Liver (tissue), 9 donors: ENCODE measurements around the gene NFIB. TPM values are rescaled to one million over a fixed set of nuclear protein-coding genes. Genes with fewer than 3 reads are reported as not detected.

Experiments
- DNase-seq: peaks from one replicate; pipeline ENCODE4 v3.0.0-alpha.2; 2017; ENCODE audit warnings: low spot score
- H3K27ac ChIP-seq, 2 donors: one replicate each; pipeline ENCODE4 v1.7.0; 2013; ENCODE audit warnings: inconsistent platforms in 2 of 2, low read length in 2 of 2, control low read depth in 1 of 2, low read depth in 1 of 2, mild to moderate bottlenecking in 1 of 2
- H3K27me3 ChIP-seq, 4 donors: one replicate each; pipeline versions ENCODE4 v1.6.1 to v1.7.0; 2013; ENCODE audit warnings: low read length in 3 of 4, inconsistent platforms in 1 of 4, mild to moderate bottlenecking in 1 of 4, moderate library complexity in 1 of 4; ENCODE audit not compliant: control insufficient read depth in 4 of 4, insufficient read depth in 4 of 4
- H3K36me3 ChIP-seq, 4 donors: one replicate each; pipeline versions ENCODE4 v1.6.1 to v1.7.0; 2013; ENCODE audit warnings: low read length in 3 of 4, mild to moderate bottlenecking in 3 of 4, low read depth in 1 of 4, moderate library complexity in 1 of 4; ENCODE audit not compliant: control insufficient read depth in 4 of 4, insufficient read depth in 3 of 4
- H3K4me1 ChIP-seq, 4 donors: one replicate each; pipeline versions ENCODE4 v1.6.1 to v1.7.0; 2013; ENCODE audit warnings: low read length in 3 of 4, mild to moderate bottlenecking in 3 of 4, moderate library complexity in 1 of 4; ENCODE audit not compliant: control insufficient read depth in 4 of 4, insufficient read depth in 4 of 4
- H3K4me3 ChIP-seq, 3 donors: one replicate each; pipeline versions ENCODE4 v1.6.1 to v1.7.0; 2013; ENCODE audit warnings: low read length in 3 of 3, control low read depth in 1 of 3, low read depth in 1 of 3, mild to moderate bottlenecking in 1 of 3
- H3K9ac ChIP-seq, 2 donors: one replicate each; pipeline ENCODE4 v1.7.0; 2013; ENCODE audit warnings: low read length in 2 of 2, mild to moderate bottlenecking in 2 of 2, moderate library complexity in 2 of 2, control low read depth in 1 of 2, low read depth in 1 of 2
- H3K9me3 ChIP-seq, 4 donors: one replicate each; pipeline versions ENCODE4 v1.6.1 to v1.7.0; 2013; ENCODE audit warnings: low read length in 3 of 4; ENCODE audit not compliant: control insufficient read depth in 4 of 4
- FOXA1 ChIP-seq: IDR thresholded peaks from 2 replicates; pipeline ENCODE4 v1.6.1; 2016; ENCODE audit warnings: antibody characterized with exemption
- FOXA2 ChIP-seq: IDR thresholded peaks from 2 replicates; pipeline ENCODE4 v1.6.1; 2016; ENCODE audit warnings: antibody characterized with exemption
- GABPA ChIP-seq, 2 donors: IDR thresholded peaks in 1 of 2; conservative IDR thresholded peaks in 1 of 2; 2 replicates each; pipeline ENCODE4 v1.6.1; 2016; ENCODE audit warnings: antibody characterized with exemption in 2 of 2, mild to moderate bottlenecking in 1 of 2, moderate library complexity in 1 of 2
- HNF4A ChIP-seq, 2 donors: conservative IDR thresholded peaks; 2 replicates each; pipeline ENCODE4 v1.6.1; 2016; ENCODE audit warnings: antibody characterized with exemption in 2 of 2, mild to moderate bottlenecking in 2 of 2
- HNF4G ChIP-seq: IDR thresholded peaks from 2 replicates; pipeline ENCODE4 v1.6.1; 2016; ENCODE audit warnings: antibody characterized with exemption
- MAX ChIP-seq: IDR thresholded peaks from 2 replicates; pipeline ENCODE4 v1.6.1; 2016; ENCODE audit warnings: antibody characterized with exemption
- NR2F2 ChIP-seq: IDR thresholded peaks from 2 replicates; pipeline ENCODE4 v1.6.1; 2016; ENCODE audit warnings: antibody characterized with exemption
- RAD21 ChIP-seq, 2 donors: IDR thresholded peaks; 2 replicates each; pipeline ENCODE4 v1.6.1; 2016; ENCODE audit warnings: antibody characterized with exemption in 2 of 2, mild to moderate bottlenecking in 2 of 2
- REST ChIP-seq: IDR thresholded peaks from 2 replicates; pipeline ENCODE4 v1.6.1; 2016; ENCODE audit warnings: antibody characterized with exemption, mild to moderate bottlenecking
- RXRA ChIP-seq, 2 donors: IDR thresholded peaks; 2 replicates each; pipeline ENCODE4 v1.6.1; 2017 to 2018; ENCODE audit warnings: antibody characterized with exemption in 2 of 2, mild to moderate bottlenecking in 1 of 2
- SP1 ChIP-seq: IDR thresholded peaks from 2 replicates; pipeline ENCODE4 v1.6.1; 2018; ENCODE audit warnings: antibody characterized with exemption, mild to moderate bottlenecking
- TAF1 ChIP-seq: conservative IDR thresholded peaks from 2 replicates; pipeline ENCODE4 v1.6.1; 2016; ENCODE audit warnings: antibody characterized with exemption, mild to moderate bottlenecking
- YY1 ChIP-seq: IDR thresholded peaks from 2 replicates; pipeline ENCODE4 v1.6.1; 2016; ENCODE audit warnings: antibody characterized with exemption, mild to moderate bottlenecking
- WGBS: extraction: QIAGEN DNeasy Blood & Tissue Kit; methylation state at CpG from one replicate; pipeline ENCODE4 v1.1.7; 2013; 5-methylcytosine and 5-hydroxymethylcytosine counted together
- polyA plus RNA-seq, 2 donors: library from polyadenylated mRNA; stranded (reverse) in 1 of 2; unstranded in 1 of 2; fragments of 200-250 nt in 1 of 2; fragments of >200 nt in 1 of 2; fragmentation: Nextera tagmentation in 1 of 2; extraction: Ambion mirVana in 1 of 2; gene quantifications; one replicate each; pipeline versions ENCODE4 v1.2.1 to v1.2.3, GENCODE V29; 2013 to 2015
- total RNA-seq, 2 donors: library from RNA; depleted of rRNA; stranded (reverse); fragments of >200 nt; gene quantifications; one replicate each; pipeline ENCODE4 v1.2.3, GENCODE V29; 2014
- TF ChIP-seq, protein P1 (sequence below): IDR thresholded peaks from 2 replicates; pipeline ENCODE4 v1.6.1; 2016; ENCODE audit warnings: antibody characterized with exemption
- TF ChIP-seq, protein P2 (sequence below): IDR thresholded peaks from 2 replicates; pipeline ENCODE4 v1.6.1; 2016; ENCODE audit warnings: antibody characterized with exemption
- donor health status: healthy.
- donor health status: healthy.
- donor health status: healthy.
- donor health status: healthy.
- donor health status: healthy.

The NFIB gene
- total and polyA plus RNA-seq, 4 donors, result 3.2 to 23.2 (median 8.0) TPM

DNA sequence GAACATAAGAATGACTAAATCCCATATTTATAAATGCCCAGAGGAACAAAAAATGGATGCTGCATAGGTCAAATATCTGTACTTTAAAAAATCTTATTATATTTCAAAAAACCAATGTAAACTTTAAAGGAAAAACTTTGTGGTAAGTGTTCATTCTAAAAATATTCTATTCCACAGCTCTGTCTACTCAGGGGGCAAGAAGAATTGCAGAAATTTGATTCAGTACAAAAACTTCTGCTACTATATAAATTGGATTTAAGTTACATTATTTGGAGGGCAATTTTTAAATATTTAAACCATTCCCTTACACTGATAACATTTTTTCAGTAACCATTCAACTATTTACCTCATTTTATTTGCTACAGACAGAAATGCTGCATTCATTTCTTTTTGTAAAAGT, 32.1 kb downstream of the NFIB start:
- H3K36me3 ChIP-seq, result no peaks in the 10 kb centered on the region
- no peaks in the 10 kb centered on the region for H3K27me3 ChIP-seq
- no peak overlapping the region for H3K27ac ChIP-seq
- H3K4me1 ChIP-seq, result peaks cover 2 to 20% (median 11%) of the 10 kb centered on the region in 4 donors
- H3K9me3 ChIP-seq, result no peaks in the 10 kb centered on the region
- TF ChIP-seq GABPA (IDR thresholded peaks at IDR 0.05 in 1 of 2, conservative IDR thresholded peaks at IDR 0.05 in 1 of 2) (no peak), MAX (no peak), REST (no peak), YY1 (no peak), SP1 (no peak)
- TF ChIP-seq, protein P1, sequence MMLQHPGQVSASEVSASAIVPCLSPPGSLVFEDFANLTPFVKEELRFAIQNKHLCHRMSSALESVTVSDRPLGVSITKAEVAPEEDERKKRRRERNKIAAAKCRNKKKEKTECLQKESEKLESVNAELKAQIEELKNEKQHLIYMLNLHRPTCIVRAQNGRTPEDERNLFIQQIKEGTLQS, result no peak
- TF ChIP-seq, protein P2, sequence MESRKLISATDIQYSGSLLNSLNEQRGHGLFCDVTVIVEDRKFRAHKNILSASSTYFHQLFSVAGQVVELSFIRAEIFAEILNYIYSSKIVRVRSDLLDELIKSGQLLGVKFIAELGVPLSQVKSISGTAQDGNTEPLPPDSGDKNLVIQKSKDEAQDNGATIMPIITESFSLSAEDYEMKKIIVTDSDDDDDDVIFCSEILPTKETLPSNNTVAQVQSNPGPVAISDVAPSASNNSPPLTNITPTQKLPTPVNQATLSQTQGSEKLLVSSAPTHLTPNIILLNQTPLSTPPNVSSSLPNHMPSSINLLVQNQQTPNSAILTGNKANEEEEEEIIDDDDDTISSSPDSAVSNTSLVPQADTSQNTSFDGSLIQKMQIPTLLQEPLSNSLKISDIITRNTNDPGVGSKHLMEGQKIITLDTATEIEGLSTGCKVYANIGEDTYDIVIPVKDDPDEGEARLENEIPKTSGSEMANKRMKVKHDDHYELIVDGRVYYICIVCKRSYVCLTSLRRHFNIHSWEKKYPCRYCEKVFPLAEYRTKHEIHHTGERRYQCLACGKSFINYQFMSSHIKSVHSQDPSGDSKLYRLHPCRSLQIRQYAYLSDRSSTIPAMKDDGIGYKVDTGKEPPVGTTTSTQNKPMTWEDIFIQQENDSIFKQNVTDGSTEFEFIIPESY, result no peak
- H3K9ac ChIP-seq, result no peak overlapping the region
- DNase-seq, result no peak
- no peak overlapping the region for H3K4me3 ChIP-seq

DNA sequence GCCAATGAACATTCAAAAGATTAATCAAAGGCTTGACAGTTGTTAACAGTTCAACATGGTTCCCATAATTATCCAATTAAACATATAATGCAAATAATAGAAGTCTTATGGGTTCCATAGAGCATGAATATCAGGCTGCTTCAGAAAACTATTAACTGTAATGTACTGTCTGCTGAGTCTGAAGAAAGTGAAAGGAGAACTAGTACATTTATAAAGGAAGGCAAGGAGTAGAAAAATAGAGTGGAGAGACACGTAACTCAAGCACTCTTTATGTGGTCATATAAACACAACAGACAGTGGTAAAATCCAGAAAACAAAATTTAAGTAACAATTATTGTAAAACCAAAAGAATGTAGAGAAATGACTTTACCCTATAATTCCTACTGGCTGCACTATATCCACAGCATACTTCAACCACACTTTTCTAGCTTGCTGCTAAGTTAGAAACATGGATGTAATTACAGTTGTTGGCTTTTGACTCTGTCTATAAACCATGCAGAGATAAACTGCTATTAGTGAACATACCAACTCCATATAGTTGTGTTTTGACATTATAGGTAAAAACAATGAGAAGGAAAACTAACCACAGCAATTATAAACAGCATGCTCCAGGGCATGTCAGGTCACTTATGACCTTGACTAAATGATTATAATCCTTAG, 32.7 kb downstream of the NFIB start:
- H3K9ac ChIP-seq, result no peak overlapping the region
- no peak overlapping the region for H3K4me3 ChIP-seq
- H3K27me3 ChIP-seq, result no peaks in the 10 kb centered on the region
- H3K36me3 ChIP-seq, result no peaks in the 10 kb centered on the region
- no peaks in the 10 kb centered on the region for H3K9me3 ChIP-seq
- no peak for DNase-seq
- no peak for TF ChIP-seq REST
- TF ChIP-seq NR2F2, result no peak
- no peak for TF ChIP-seq GABPA (IDR thresholded peaks at IDR 0.05 in 1 of 2, conservative IDR thresholded peaks at IDR 0.05 in 1 of 2)
- TF ChIP-seq FOXA2, result no peak
- TF ChIP-seq SP1, result no peak
- TF ChIP-seq TAF1, result no peak
- TF ChIP-seq RAD21 (IDR thresholded peaks at IDR 0.05), result no peak
- TF ChIP-seq YY1, result no peak
- TF ChIP-seq, protein P1, result no peak
- TF ChIP-seq RXRA (IDR thresholded peaks at IDR 0.05), result no peak
- TF ChIP-seq FOXA1, result no peak
- TF ChIP-seq HNF4A (conservative IDR thresholded peaks at IDR 0.05), result no peak
- no peak for TF ChIP-seq HNF4G
- H3K27ac ChIP-seq, result no peak overlapping the region
- H3K4me1 ChIP-seq, result peaks cover 2 to 20% (median 11%) of the 10 kb centered on the region in 4 donors
- WGBS, result 30% methylated on average over 1 of the region's 1 CpG
